ENCODE data around the gene KLHL7.
A peak's percentile ranks its signal among the peaks of the same experiment; 100 is the strongest.

Gene KLHL7

GRCh38 chr7:23096518-23097290 lies 8.9 kb upstream of the KLHL7 start:
- H3K4me1 Mint-ChIP-seq = no peaks in the 10 kb centered on the region
- no peak overlapping the region for H3K27ac Mint-ChIP-seq
- no peak overlapping the region for H3K4me3 Mint-ChIP-seq
- DNase-seq = no peak
- peaks cover 2% of the 10 kb centered on the region for H3K9me3 Mint-ChIP-seq
- peaks cover 3% of the 10 kb centered on the region for H3K27me3 Mint-ChIP-seq
- no peaks in the 10 kb centered on the region for H3K36me3 Mint-ChIP-seq
- CTCF ChIA-PET = interaction anchor here (1.6 kb wide), 1 partner anchor 10 kb away, joined by 7 read pairs; no protein-coding TSS in a partner anchor

- no peaks in the 10 kb centered on the region for H3K36me3 Mint-ChIP-seq
- H3K27ac Mint-ChIP-seq = no peak overlapping the region
- no peak overlapping the region for H3K4me3 Mint-ChIP-seq
- no peaks in the 10 kb centered on the region for H3K4me1 Mint-ChIP-seq
- no peak for DNase-seq
- peaks cover 3% of the 10 kb centered on the region for H3K27me3 Mint-ChIP-seq
- CTCF ChIA-PET = interaction anchor here (0.8 to 1.6 kb wide), 2 partner anchors 11 to 97 kb away, joined by 3 to 7 read pairs; no protein-coding TSS in a partner anchor
- peaks cover 2% of the 10 kb centered on the region for H3K9me3 Mint-ChIP-seq
Observed at GRCh38 chr7:23098029-23098428, 7.6 kb upstream of the KLHL7 start.

- no peaks in the 10 kb centered on the region for H3K36me3 Mint-ChIP-seq
- H3K9me3 Mint-ChIP-seq = peaks cover 2% of the 10 kb centered on the region
- H3K4me1 Mint-ChIP-seq = no peaks in the 10 kb centered on the region
- CTCF ChIA-PET = no interaction called here
- peaks cover 3% of the 10 kb centered on the region for H3K27me3 Mint-ChIP-seq
- H3K27ac Mint-ChIP-seq = no peak overlapping the region
- no peak overlapping the region for H3K4me3 Mint-ChIP-seq
- DNase-seq = no peak
Observed at GRCh38 chr7:23098460-23098859, 7.1 kb upstream of the KLHL7 start.

GRCh38 chr7:23100697-23101096 lies 4.9 kb upstream of the KLHL7 start:
- CTCF ChIA-PET = interaction anchor here (1.0 to 1.4 kb wide), 3 partner anchors 9 to 20 kb away, joined by 3 to 4 read pairs (median 3); no protein-coding TSS in a partner anchor
- DNase-seq = no peak
- peaks cover 9% of the 10 kb centered on the region for H3K4me1 Mint-ChIP-seq

GRCh38 chr7:23105086-23105643 lies 420 bp upstream of the KLHL7 start:
- no peaks in the 10 kb centered on the region for H3K36me3 Mint-ChIP-seq

More at GRCh38 chr7:23100697-23101096, 4.9 kb upstream of the KLHL7 start:
- peaks cover 3% of the 10 kb centered on the region for H3K27me3 Mint-ChIP-seq
- H3K4me3 Mint-ChIP-seq = no peak overlapping the region
- H3K27ac Mint-ChIP-seq = no peak overlapping the region
- no peaks in the 10 kb centered on the region for H3K9me3 Mint-ChIP-seq
- no peaks in the 10 kb centered on the region for H3K36me3 Mint-ChIP-seq

DNA sequence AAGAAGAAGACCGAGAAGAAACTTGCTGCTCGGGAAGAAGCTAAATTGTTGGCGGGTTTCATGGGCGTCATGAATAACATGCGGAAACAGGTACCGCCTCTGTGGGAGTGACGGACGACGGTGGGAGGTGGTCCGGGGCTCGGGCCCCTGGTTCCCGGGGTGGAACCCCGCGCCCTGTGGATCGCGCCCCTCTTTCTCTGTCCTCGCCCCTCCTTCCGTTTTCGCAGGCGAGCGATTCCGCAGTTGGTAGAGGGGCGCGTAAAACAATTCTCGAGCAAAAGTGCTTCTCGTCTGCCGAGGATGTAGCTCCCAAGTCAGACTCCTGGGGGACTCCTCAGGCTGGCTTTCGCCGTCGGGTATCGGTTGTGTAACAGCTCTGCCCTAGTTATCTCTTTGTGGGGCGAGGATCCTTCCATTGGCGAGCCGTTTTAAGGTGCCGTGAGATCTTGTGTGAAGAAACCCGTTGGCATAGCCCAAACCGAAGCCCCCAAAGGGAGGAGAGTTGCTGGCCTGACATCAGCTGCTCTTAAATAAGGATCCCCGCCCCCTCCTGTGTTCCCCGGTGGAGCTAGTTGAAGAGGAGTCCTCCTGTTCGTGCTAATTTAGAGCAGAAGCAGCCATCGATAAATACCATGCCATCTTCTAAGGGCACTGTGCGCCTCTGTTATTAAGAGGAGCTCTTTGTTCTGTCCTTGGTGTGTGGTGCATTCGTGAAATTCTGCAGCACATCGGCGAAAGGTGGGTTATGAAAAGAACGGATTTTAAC lies 655 bp downstream of the KLHL7 start:
- Mint-ChIP-seq H3K27ac (peak overlapping the region; percentile 94), H3K36me3 (no peaks in the 10 kb centered on the region), H3K9me3 (no peaks in the 10 kb centered on the region), H3K27me3 (no peaks in the 10 kb centered on the region), H3K4me1 (peaks cover 26% of the 10 kb centered on the region), H3K4me3 (peak overlapping the region; percentile 91)
- CTCF ChIA-PET = interaction anchor here (0.6 to 2.3 kb wide), 7 partner anchors 19 to 246 kb away, joined by 3 to 9 read pairs (median 3); no protein-coding TSS in a partner anchor
- DNase-seq = peak; percentile 72

More at GRCh38 chr7:23105086-23105643, 420 bp upstream of the KLHL7 start:
- peak overlapping the region; percentile 91 for H3K4me3 Mint-ChIP-seq
- peaks cover under 1% of the 10 kb centered on the region for H3K27me3 Mint-ChIP-seq
- H3K27ac Mint-ChIP-seq = peak overlapping the region; percentile 94
- peaks cover 26% of the 10 kb centered on the region for H3K4me1 Mint-ChIP-seq
- no peak for DNase-seq
- CTCF ChIA-PET = interaction anchor here (1.0 to 1.2 kb wide), 2 partner anchors 18 to 158 kb away, joined by 3 to 5 read pairs; no protein-coding TSS in a partner anchor
- H3K9me3 Mint-ChIP-seq = no peaks in the 10 kb centered on the region

GRCh38 chr7:23106823-23107663 lies 1.5 kb downstream of the KLHL7 start:
- peak overlapping the region; percentile 91 for H3K4me3 Mint-ChIP-seq
- H3K36me3 Mint-ChIP-seq = no peaks in the 10 kb centered on the region
- H3K9me3 Mint-ChIP-seq = no peaks in the 10 kb centered on the region
- H3K27ac Mint-ChIP-seq = peak overlapping the region; percentile 94
- no peaks in the 10 kb centered on the region for H3K27me3 Mint-ChIP-seq
- no peak for DNase-seq
- peaks cover 26% of the 10 kb centered on the region for H3K4me1 Mint-ChIP-seq
- CTCF ChIA-PET = interaction anchor here (0.6 to 2.3 kb wide), 5 partner anchors 21 to 247 kb away, joined by 3 to 9 read pairs (median 3); no protein-coding TSS in a partner anchor

DNA sequence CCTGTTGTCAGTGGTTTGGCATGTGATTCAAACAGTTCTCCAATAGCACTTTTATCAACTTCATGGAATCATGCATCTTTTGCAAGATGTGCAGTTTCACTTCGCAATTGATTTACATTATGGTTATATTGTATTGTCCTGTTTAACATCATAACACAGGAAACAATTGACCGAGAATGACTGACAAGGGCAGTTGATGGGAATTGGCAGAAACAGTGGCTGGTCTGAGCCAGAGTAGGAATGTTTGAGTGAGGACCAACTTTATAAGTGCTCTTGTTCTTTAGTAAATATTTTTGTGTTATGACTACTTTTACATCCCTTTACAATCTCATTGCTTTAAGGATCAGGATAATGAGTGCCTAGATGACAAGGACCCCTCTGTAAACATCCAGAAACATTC lies 2.2 kb downstream of the KLHL7 start:
- no peak overlapping the region for H3K27ac Mint-ChIP-seq
- H3K36me3 Mint-ChIP-seq = no peaks in the 10 kb centered on the region
- no peaks in the 10 kb centered on the region for H3K27me3 Mint-ChIP-seq
- no peaks in the 10 kb centered on the region for H3K9me3 Mint-ChIP-seq
- CTCF ChIA-PET = interaction anchor here (2.3 kb wide), 1 partner anchor 22 kb away, joined by 9 read pairs; no protein-coding TSS in a partner anchor
- H3K4me3 Mint-ChIP-seq = no peak overlapping the region
- H3K4me1 Mint-ChIP-seq = peaks cover 26% of the 10 kb centered on the region
- DNase-seq = no peak

DNA sequence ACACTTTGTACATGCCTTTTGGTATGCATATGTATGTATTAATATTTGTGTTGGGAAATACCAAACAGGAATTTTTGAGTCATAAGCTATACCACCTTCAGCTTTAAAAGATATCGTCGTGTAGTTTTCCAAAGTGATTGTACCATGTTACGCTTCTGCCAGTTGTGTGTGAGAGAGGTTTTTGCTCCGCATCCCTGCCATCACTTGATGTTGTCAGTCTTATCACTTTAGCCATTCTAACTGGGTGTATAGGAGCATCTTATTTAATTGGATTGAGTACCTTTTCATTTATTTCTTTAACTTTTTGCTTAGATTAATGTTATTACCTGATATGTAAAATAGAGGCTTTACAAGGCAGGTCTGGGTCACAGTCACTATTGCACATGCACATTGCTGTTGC lies 3.4 kb downstream of the KLHL7 start:
- H3K4me3 Mint-ChIP-seq = no peak overlapping the region
- H3K27me3 Mint-ChIP-seq = no peaks in the 10 kb centered on the region
- CTCF ChIA-PET = interaction anchor here (0.6 to 1.4 kb wide), 2 partner anchors 9 to 22 kb away, joined by 4 read pairs; no protein-coding TSS in a partner anchor
- no peaks in the 10 kb centered on the region for H3K9me3 Mint-ChIP-seq
- no peak overlapping the region for H3K27ac Mint-ChIP-seq
- peaks cover 26% of the 10 kb centered on the region for H3K4me1 Mint-ChIP-seq
- no peak for DNase-seq
- no peaks in the 10 kb centered on the region for H3K36me3 Mint-ChIP-seq

- no peak overlapping the region for H3K4me3 Mint-ChIP-seq
- H3K36me3 Mint-ChIP-seq = no peaks in the 10 kb centered on the region
- no peak for DNase-seq
- no peaks in the 10 kb centered on the region for H3K9me3 Mint-ChIP-seq
- peaks cover 25% of the 10 kb centered on the region for H3K4me1 Mint-ChIP-seq
- H3K27me3 Mint-ChIP-seq = no peaks in the 10 kb centered on the region
- CTCF ChIA-PET = interaction anchor here (0.6 to 1.4 kb wide), 2 partner anchors 9 to 23 kb away, joined by 4 read pairs; no protein-coding TSS in a partner anchor
- H3K27ac Mint-ChIP-seq = no peak overlapping the region
Observed at GRCh38 chr7:23109470-23109869, 3.9 kb downstream of the KLHL7 start.

DNA sequence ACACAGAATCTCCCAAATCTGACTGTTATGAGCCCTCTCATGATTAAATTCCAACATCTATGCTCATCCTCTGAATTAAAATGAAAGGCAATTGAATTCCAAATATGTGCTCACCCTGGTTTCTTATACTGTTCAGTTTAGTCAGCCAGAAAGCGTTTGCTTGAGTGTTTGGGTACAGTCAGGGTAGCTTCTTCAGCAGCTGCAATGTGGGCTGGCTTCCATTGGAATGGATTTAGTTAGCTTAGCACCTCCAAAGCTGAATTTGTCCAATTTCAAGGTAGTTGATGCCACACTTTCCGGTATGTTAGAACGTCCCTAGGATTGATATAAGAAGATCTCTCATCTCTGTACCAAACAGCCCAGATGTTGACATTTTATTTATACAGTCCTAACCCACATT lies 9.3 kb downstream of the KLHL7 start:
- H3K27ac Mint-ChIP-seq = no peak overlapping the region
- CTCF ChIA-PET = interaction anchor here (2.0 kb wide), 1 partner anchor 29 kb away, joined by 7 read pairs; no protein-coding TSS in a partner anchor
- H3K4me1 Mint-ChIP-seq = no peaks in the 10 kb centered on the region
- no peaks in the 10 kb centered on the region for H3K27me3 Mint-ChIP-seq
- no peaks in the 10 kb centered on the region for H3K36me3 Mint-ChIP-seq
- no peaks in the 10 kb centered on the region for H3K9me3 Mint-ChIP-seq
- no peak for DNase-seq
- no peak overlapping the region for H3K4me3 Mint-ChIP-seq

- Mint-ChIP-seq H3K9me3 (no peaks in the 10 kb centered on the region), H3K4me3 (no peak overlapping the region), H3K27ac (no peak overlapping the region), H3K4me1 (no peaks in the 10 kb centered on the region), H3K27me3 (no peaks in the 10 kb centered on the region), H3K36me3 (no peaks in the 10 kb centered on the region)
- DNase-seq = no peak
- CTCF ChIA-PET = interaction anchor here (1.5 kb wide), 1 partner anchor 30 kb away, joined by 4 read pairs; no protein-coding TSS in a partner anchor
Observed at GRCh38 chr7:23115991-23116390, 10.4 kb downstream of the KLHL7 start.

DNA sequence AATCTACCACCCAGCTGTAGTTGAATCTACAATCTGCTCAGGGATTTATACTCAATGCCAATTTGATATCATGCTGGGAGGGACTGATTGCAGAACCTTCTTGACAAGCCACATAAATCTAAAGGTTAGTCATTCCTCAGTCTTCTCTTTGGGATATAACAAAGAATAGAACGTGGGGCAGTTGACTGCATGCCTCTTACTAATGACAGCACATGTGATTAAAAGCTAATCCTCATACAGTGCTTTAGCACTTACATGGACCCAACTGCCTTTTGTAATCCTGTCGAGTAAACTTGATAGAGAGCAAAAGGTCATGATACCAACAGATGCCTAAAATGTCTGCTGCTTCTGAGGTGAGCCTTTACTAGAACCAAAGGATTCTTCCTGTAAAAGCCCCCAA lies 12.3 kb downstream of the KLHL7 start:
- Mint-ChIP-seq H3K4me3 (no peak overlapping the region), H3K4me1 (no peaks in the 10 kb centered on the region), H3K27ac (no peak overlapping the region), H3K36me3 (no peaks in the 10 kb centered on the region), H3K9me3 (no peaks in the 10 kb centered on the region), H3K27me3 (no peaks in the 10 kb centered on the region)
- no peak for DNase-seq
- CTCF ChIA-PET = no interaction called here
